Stimulated activated CD4-positive, alpha-beta T cell treated with anti-CD3 and anti-CD28 coated beads, Interleukin-1b, Interleukin-23, amount 100 ng/mL, for 24 hours (primary cell): Measurements from ENCODE around the gene SECISBP2L.

Source experiments
- DNase-seq, 4 experiments: peaks; one replicate each; pipeline ENCODE4 v3.0.0-alpha.2; 2020; ENCODE audit warnings: low read depth in 4 of 4, low spot score in 1 of 4

SECISBP2L gene

DNA sequence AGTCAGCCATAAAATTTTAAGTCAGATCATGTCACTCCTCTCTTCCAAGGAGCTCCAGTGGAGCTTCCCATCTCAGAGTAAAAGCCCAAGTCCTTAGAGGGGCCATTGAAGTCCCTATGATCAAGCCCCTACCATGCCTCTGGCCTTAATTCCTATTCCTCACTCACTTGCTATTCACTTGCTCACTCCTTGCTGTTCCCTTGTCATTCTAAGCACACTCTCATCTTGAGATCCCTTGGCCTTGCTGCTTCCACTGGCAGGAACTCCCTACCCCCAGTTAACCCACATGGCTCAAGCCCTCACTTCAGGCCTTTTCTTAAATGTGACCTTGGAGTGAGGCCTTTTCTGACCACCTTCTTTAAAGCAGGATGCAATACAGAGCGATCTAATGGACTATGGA, 12.3 kb upstream of the SECISBP2L start:
- DNase-seq = no peak

DNA sequence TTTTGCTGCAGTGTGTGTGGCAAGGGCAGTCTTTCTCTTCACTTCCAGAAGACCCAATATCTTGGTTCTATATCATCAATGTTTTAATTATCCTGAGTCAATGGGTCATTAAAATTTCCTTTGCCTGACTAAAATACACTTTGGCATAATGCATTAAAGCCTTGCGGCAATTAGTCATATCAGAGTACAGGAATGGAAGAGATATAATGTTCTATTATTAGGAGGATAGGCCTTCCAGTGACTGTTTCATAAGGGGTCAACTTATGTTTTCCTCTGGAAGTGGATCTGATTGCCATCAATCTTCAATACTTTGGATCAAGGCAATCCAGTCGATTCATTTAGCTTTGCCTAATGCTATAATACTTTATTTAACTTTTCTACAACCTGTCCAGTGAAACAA, 9.4 kb upstream of the SECISBP2L start:
- no peak for DNase-seq

DNA sequence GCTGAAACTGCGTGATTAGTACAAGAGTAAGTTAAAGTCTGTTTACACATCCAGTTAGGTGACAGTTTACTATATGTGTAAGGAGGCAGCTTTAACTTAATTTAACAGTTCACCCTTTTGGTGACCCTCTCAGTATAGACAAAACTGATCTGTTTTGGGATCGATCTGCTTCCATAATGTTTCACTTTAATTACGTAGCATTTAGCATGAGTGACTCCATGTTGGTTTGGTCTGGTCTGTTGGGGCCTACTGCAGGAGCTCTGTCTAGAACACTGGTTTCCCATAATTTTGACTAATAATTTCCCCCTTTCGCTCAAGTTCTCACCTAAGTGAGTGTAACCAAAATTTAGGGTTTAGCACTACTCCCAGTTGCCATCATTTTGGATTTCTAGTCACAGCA, 6.4 kb upstream of the SECISBP2L start:
- no peak for DNase-seq

DNA sequence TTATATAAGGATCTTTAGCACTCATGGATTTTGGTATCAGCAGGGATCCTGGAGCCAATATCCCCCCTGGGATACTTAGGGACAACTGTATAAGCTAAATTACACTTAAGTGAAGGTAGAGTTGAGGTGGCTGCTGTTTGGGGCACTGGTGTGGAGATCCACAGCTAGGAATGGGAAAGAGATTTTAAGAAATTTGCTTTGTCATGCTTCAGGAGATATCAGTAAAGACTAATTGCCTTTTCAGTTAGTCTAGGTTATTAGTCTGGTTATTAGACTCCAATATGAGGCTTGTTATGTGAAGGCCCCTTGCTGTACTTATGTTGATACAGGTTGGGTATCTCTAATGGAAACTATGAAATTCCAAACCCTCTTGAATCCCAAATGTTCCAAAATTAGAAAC, 1.2 kb upstream of the SECISBP2L start:
- DNase-seq = no peak

DNA sequence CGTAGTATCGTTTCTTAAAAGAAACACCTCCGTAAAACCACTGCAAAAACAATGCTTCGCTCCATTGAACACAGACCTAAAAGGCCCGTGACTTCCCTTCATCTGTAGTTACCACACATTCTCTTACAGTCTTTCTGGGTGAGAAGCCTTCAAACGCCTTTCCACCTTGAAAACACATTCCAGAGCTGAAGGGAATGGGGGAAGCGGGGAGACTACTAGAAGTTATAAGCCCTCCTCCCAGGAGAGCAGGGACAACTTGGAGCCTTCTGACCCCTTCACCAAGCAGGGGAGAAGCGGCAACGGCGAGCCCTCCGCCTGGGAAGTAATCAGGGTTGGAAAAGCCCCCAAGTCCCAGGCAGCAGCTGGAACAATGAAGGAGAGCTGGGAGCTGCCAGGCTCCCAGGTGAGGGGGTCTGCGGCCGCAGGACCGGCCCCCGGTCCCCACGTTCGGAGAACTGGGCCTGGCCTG, 461 bp downstream of the SECISBP2L start:
- no peak for DNase-seq

DNA sequence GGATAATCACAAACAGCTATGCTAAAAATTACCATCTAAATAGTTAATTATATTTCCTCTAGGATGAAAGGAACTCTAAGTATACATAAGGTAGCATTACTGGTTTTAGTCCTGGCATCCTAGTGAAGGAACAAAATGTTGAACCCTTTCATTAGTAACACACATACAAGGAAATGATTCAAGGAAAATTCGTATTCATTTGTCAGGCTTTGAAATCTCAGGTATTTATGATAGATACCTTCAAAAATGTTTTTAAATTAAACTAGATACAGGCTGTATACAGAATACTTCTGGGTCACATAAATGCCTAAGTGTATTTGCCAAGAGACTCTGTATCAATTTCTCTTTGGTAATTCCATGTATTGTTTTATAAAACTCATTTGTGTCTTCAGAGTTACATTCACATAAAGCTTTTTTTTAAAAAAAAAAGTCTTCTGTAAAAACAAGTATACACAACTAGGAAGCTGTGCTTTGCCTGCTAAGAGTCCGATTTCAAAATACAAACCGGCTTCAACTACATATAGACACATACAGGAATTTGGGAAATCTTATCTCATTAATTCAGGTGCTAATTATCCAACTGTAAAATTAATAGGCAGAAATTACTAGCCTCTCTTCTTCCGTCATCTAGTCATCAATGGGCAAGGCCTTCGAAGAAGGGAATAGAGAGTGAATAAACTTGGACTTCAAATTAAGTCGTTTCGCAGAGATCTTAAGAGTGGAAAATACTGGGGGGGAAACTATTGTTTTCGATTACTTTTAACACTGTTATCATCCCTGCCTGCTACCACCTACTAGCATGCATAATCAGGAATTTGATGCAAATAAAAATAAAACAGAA, 1.3 kb downstream of the SECISBP2L start:
- no peak for DNase-seq

DNA sequence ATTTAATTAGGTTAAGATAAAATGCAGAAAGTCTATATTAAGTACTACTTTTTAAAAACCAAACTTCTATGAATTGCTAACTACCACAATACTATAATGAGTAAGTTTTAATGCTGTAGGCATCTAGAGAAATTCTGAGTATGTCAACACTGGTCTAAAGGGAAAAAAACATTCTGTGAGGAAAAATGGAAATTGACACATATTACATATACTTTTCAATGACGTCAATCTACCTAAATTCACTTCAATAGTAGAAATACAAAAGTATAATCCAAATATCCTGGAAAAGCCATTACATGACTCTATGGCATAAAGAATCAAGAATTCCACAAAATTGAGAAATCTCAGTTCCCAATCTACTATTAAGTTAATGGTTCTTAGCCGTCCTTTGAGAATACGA, 2.2 kb downstream of the SECISBP2L start:
- no peak for DNase-seq

DNA sequence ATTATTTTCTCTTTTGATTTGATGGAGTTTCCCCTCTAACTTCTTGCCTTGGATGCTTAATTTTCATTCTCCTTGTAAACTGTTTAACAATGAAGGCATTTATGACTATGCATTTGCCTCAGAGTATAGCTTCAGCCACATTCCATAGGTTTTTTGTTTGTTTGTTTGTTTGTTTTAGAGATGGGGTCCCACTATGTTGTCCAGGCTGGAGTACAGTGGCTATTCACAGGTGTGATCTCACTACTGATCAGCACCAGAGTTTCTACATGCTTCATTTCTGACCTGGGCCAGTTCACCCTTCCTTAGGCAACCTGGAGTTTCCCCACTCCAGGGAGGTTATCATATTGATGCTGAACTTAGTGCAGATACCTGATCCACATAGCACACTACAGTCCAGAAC, 4.1 kb downstream of the SECISBP2L start:
- DNase-seq = no peak

DNA sequence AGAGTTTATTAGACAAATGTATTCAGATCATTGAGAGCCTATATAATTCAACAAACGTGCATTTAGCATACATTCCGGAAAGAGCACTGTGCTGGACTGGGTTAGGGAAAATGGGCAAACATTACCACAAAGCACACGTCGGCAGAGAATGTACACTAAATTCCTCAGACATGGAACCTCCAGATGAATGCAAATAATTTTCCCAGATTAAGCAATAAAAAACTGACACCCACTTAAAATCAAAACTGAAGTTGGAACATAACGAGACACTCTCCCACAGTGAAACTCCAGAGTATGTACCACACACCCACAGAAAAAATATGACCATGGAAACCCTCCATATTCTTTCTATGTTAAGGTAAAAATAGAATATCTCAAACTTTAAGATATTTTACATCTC, 4.8 kb downstream of the SECISBP2L start:
- DNase-seq = no peak

DNA sequence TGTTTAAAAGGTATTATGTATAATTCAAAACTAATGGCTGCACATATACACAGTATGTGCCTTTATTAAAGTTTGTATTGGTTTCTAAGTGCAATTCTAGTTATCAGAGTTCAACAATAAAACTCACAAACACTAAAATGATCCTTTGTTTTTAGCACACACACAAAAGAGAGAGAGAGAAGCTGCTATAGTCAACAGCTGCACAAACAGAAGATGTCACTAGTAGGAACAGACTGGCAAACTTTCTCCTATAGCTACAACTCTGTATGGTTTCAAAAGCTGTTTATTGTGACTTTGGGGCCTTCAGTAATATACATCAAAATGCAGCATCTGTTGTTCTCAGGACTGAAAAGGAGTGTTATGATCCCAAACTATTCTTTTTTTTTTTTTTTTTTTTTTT, 6.1 kb downstream of the SECISBP2L start:
- no peak for DNase-seq

DNA sequence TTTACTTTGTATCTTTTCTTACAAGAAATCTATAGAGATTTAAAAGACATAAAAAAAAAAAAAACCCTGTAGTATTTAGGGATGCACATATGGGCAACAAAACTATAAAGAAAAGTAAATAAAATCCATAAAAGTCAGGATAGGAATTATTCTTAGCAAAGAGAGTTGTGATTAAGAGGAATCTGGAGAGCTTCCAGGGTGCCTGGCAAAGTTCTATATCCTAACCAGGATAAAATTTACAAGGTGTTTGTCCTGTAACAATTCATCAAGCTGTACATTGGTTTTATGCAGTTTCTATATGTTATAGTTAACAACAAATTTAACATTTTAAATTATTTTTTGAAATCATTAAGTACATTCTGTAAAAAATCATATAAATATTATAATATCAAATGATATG, 7.9 kb downstream of the SECISBP2L start:
- no peak for DNase-seq

DNA sequence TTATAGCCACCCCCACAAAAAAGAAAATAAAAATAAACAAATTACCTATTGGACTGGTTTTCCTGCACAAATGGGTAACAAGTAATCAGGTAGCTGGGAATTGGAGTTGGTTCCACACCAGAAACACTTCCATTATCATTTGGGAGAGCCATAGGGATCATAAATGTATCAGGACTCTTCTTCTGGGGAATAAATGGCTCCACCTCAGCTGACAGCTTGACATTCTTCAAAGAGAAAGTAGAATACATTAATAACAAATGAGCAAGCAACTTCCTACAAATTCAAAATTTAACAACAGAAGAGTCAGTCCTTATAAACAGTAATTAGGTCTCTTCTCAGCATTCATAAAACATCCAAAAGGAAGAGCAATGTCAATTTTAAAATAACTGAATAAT, 8.7 kb downstream of the SECISBP2L start:
- DNase-seq = no peak

DNA sequence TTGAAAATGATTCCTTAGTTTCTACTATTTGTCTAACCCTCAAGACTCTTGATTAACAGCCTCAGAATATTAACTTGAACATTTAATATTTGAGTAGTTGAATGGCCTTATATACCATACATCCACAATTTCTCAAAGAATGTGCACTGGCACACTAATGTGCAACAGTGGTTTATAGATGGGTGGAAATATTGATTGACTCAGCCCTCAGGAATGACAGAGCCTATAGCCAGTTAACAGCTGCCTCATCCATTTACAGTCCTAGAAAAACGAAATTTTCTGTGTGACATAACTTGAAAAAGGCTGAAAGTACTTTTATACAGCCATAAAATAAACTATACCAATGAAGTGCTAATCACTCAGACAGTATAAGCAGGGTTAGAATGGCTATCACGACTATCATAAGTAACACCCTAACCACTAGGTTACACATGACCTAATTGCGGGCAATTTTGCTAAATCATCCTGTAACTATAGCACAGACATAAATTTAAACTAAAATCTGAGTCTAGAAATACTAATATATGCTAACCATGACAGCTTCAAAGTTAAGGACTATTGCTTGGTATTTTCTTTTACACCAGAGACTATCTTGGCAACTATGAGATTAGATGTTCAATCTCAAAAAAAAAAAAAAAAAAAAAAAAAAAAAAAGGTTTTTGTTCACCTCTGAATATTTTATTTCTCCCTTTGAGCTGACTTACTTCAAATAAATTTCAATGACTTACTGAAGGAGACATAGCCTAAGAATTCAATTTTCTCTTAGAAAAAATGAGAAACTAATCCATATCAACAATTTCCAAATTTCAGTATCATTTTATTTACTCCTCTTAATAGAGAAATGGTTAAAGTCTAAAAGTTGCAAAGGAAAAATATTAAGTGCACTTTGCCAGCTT, 9.3 kb downstream of the SECISBP2L start:
- no peak for DNase-seq

DNA sequence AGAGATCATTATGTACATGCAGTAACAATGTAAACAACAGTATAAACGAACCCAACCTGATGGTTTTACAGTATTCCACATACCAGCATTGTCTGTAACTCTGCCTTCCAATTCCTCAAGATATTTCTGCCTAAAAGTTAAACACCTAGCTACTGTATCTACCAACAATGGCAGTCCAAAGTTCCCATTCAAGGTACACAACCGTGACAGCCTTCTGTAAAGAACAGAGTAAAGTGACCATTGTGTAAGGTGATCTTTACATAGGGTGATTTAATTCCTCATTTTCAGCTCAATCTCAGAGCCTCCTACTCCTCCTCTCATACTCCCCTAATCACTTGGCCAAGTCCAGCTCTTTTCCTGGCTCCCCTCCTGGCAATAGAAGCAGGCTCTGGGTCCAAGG, 10.4 kb downstream of the SECISBP2L start:
- DNase-seq = no peak

DNA sequence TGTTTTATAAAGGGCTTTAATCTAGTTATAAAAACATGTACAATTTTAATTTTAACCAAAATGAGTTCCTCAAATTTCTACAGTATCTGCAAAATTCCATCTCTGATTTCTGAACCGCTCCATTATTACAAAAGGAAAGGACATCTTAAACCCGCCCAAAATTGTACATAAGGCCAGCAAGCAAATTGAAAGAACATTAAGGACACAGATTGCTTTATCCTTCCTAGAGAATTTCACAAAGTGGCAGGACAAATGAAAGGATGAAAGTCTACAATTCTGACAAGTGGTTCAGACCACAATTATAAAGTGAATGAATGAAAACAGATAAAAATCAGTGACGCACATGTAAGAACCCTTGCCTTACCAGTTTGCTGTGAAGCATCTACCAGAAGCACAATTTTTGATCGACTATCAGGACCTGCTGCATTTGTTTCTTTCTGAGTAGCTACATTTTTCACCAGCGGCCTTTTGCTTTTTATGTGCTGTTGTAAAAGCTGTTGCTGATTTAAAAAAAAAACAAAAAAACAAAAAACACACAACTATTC, 13.6 kb downstream of the SECISBP2L start:
- DNase-seq = no peak

DNA sequence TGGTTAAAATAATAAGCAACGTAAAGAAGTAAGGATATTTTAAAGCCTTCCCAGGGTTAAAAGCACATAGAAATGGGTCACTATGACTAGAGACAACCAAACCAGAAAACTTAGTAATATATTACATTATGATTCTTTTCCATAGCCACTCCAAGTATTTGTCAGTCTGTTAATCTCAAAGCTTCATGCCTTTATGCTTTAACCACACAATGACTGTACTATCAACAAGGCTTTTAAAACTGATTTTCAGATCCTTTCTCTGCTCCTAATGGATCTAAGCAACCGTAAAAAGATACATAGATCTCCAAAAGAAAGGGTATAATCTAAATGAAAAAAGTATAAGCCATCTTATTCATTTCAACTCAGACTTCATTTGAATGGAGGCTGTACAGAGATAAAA, 14.4 kb downstream of the SECISBP2L start:
- DNase-seq = no peak

DNA sequence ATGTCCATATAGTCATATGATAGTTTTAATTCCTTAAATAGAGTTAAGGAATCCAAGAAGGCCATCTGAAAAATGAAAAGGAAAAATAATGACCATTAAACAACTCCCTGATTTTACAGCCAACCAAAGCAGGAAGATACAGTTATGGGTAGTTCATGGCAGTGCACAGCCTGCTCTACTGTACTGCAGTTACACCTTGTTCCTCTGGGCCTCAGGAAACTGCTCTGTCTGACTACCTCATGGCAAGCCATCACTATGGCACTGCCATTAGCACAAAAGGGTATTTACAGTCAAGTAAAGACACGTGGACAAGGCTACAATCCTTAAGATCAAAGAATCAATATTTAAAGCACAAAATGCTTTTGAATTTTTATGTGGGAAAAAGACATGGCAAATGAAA, 19.5 kb downstream of the SECISBP2L start:
- no peak for DNase-seq

DNA sequence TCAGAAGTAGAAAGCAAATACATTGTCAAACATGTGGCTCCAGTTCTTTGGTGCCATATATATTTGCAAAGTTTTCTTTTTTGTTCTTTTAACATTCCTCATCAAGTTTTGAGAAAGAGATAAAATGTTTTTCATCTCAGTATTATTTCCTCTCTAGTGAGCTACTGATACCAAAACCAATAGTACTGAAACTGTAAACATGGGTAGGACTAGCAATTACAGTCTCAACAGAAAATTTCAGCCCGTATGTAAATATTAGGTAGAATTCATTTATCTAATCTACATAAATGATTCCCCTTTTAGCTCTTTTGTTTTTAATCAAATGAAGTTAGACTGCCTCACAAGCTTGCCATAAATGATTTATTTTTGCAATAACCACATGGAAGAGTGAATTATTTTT, 21.4 kb downstream of the SECISBP2L start:
- no peak for DNase-seq

DNA sequence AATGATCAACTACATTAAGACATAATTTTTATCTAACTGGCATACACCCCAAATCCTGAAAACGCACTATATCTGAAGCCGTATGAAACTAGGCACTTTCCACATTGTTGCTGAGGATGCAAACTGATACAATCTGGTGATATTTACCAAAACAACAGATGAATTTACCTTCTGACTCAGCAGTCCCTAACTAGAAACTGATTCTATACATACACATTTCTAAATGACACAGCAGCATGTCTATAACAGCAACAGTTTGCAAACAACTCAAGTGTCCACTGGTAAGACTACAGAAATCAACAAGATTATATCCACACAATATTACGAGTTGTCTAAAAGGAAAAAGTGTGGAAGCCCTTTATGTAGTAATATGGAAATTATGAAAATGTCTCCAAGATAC, 22.9 kb downstream of the SECISBP2L start:
- no peak for DNase-seq

DNA sequence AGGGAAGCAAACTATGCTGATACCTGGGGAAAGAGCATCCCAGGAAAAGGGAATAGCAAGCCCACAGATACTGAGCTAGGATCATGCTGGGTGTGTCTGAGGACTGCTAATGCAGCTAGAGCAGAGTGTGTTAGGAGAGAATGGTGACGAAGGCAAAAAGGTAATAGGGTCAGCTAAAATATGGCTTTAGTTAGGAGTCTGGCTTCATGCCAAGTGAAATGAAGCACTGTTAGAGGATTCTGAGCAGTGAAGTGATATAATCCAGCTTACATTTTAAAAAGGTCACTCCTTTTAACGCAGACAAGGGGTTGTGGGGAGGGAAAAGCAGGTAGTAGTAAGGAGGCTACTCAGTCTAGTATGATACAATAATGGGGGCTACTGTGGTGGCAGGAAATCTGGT, 30.4 kb downstream of the SECISBP2L start:
- DNase-seq = no peak

DNA sequence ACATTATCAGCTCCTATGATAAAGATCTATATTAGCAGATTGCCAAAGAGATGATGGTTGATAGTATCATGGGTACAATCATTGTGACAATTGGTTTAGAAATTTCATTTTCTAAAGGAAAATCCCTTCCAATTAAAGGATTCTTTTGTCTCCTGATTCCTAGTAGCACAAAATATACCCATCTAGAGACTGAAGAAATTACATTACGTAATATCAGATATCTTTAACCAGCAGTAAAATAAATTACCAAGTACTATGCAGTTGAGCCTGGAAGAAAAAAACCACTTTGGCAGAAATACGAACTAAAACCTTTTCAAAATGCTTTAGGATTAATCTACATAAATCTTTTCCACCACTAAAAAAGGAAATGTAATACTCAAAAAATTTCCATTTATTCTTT, 46.9 kb downstream of the SECISBP2L start:
- DNase-seq = no peak

DNA sequence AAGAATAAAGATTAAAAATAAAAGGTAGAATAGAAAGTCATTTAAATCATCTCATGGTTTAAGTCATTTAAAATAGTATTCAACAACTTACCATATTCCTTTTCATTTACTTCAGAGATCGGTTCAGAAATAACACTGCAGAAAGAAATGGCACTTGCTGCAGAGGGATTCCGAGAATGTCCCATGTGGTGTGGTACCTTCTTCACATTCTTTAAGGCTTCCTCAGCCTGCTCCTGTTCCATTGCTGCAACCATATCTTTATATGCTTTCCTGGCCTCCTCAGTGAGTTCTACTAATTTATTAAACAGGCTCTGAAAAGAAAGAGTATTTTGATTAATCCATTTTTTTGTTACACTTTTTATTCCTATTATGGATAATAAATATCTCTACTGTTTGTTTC, 50.0 kb downstream of the SECISBP2L start:
- DNase-seq = no peak
